ENCODE data around the gene SIX2. TPM values are rescaled to one million over a fixed set of nuclear protein-coding genes. Genes with fewer than 3 reads are reported as not detected.

The SIX2 gene
- total RNA-seq, 4 donors from 2014 or later, result 0.34 to 1.2 (median 0.60) TPM; not detected in 1

- Histone ChIP-seq H3K27me3 (no peaks in the 10 kb centered on the region), H3K9me3 (no peaks in the 10 kb centered on the region), H3K27ac (no peak overlapping the region), H3K4me3 (no peak overlapping the region), H3K4me1 (no peaks in the 10 kb centered on the region), H3K36me3 (no peaks in the 10 kb centered on the region)
- 96% methylated on average over 4 of the region's 4 CpGs for WGBS
- TF ChIP-seq EP300 (IDR thresholded peaks at IDR 0.05) (no peak), POLR2AphosphoS5 (IDR thresholded peaks at IDR 0.05) (no peak), POLR2A (IDR thresholded peaks at IDR 0.05) (no peak)
- TF ChIP-seq, protein P1, sequence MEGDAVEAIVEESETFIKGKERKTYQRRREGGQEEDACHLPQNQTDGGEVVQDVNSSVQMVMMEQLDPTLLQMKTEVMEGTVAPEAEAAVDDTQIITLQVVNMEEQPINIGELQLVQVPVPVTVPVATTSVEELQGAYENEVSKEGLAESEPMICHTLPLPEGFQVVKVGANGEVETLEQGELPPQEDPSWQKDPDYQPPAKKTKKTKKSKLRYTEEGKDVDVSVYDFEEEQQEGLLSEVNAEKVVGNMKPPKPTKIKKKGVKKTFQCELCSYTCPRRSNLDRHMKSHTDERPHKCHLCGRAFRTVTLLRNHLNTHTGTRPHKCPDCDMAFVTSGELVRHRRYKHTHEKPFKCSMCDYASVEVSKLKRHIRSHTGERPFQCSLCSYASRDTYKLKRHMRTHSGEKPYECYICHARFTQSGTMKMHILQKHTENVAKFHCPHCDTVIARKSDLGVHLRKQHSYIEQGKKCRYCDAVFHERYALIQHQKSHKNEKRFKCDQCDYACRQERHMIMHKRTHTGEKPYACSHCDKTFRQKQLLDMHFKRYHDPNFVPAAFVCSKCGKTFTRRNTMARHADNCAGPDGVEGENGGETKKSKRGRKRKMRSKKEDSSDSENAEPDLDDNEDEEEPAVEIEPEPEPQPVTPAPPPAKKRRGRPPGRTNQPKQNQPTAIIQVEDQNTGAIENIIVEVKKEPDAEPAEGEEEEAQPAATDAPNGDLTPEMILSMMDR (IDR thresholded peaks at IDR 0.05), result no peak
- no peak for DNase-seq (ENCODE audit: low spot score in 2 of 2)
Observed at GRCh38 chr2:45047301-45047700, 38.0 kb upstream of the SIX2 start.

DNA sequence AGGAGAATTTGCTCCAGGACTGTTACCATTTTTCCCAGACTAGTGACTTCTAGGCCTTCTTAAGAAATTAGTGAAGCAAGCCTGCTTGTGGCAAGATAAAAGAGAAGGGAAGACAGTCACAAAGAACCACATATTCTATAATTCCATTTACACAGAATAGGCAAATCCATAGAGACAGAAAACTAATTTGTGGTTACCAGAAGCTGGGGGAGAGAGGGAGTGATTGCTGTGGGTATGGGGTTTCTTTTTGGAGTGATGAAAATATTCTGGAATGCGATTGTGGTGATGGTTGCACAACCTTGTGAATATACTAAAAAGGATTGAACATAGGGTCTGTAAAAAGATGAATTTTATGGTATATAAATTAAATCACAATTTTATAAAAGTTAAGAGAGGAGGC is 37.5 kb upstream of the SIX2 start:
- Histone ChIP-seq H3K27ac (no peak overlapping the region), H3K36me3 (no peaks in the 10 kb centered on the region), H3K27me3 (no peaks in the 10 kb centered on the region), H3K9me3 (no peaks in the 10 kb centered on the region), H3K4me3 (no peak overlapping the region), H3K4me1 (no peaks in the 10 kb centered on the region)
- TF ChIP-seq, protein P1 (IDR thresholded peaks at IDR 0.05), result no peak
- TF ChIP-seq EP300 (IDR thresholded peaks at IDR 0.05) (no peak), POLR2A (IDR thresholded peaks at IDR 0.05) (no peak), POLR2AphosphoS5 (IDR thresholded peaks at IDR 0.05) (no peak)
- DNase-seq (ENCODE audit: low spot score in 2 of 2), result no peak
- 83% methylated on average over 1 of the region's 1 CpG for WGBS

DNA sequence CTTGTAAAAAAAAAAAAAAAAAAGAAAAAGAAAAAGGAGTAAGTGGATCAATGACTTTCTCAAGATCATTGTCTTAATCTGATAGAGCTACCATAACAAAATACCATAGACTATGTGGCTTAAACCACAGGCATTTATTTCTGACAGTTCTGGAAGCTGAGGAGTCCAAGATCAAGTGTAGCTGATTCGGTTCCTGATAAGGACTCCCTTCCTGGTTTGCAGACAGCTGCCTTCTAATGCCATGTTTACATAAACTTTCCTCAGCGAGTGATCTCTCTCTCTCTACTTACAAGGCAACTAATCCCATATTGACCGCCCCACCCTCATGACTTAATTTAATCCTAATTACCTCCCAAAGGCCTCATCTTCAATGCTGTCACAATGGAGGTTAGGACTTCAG is 36.5 kb upstream of the SIX2 start:
- Histone ChIP-seq H3K27ac (no peak overlapping the region), H3K9me3 (no peaks in the 10 kb centered on the region), H3K4me1 (no peaks in the 10 kb centered on the region), H3K36me3 (no peaks in the 10 kb centered on the region), H3K27me3 (no peaks in the 10 kb centered on the region), H3K4me3 (no peak overlapping the region)
- DNase-seq (ENCODE audit: low spot score in 2 of 2), result no peak
- TF ChIP-seq POLR2AphosphoS5 (IDR thresholded peaks at IDR 0.05), result no peak
- TF ChIP-seq, protein P1 (IDR thresholded peaks at IDR 0.05), result no peak
- no peak for TF ChIP-seq EP300 (IDR thresholded peaks at IDR 0.05)
- TF ChIP-seq POLR2A (IDR thresholded peaks at IDR 0.05), result no peak
- 82% methylated on average over 3 of the region's 3 CpGs for WGBS

GRCh38 chr2:45044916-45045315 is 35.7 kb upstream of the SIX2 start:
- H3K27ac ChIP-seq, result no peak overlapping the region
- no peaks in the 10 kb centered on the region for H3K36me3 ChIP-seq
- H3K27me3 ChIP-seq, result no peaks in the 10 kb centered on the region
- H3K4me1 ChIP-seq, result no peaks in the 10 kb centered on the region
- no peak for DNase-seq (ENCODE audit: low spot score in 2 of 2)
- 83% methylated on average over 2 of the region's 2 CpGs for WGBS
- H3K9me3 ChIP-seq, result no peaks in the 10 kb centered on the region
- H3K4me3 ChIP-seq, result no peak overlapping the region
- no peak for TF ChIP-seq EP300 (IDR thresholded peaks at IDR 0.05)
- TF ChIP-seq POLR2AphosphoS5 (IDR thresholded peaks at IDR 0.05), result no peak
- TF ChIP-seq, protein P1 (IDR thresholded peaks at IDR 0.05), result no peak
- TF ChIP-seq POLR2A (IDR thresholded peaks at IDR 0.05), result no peak

DNA sequence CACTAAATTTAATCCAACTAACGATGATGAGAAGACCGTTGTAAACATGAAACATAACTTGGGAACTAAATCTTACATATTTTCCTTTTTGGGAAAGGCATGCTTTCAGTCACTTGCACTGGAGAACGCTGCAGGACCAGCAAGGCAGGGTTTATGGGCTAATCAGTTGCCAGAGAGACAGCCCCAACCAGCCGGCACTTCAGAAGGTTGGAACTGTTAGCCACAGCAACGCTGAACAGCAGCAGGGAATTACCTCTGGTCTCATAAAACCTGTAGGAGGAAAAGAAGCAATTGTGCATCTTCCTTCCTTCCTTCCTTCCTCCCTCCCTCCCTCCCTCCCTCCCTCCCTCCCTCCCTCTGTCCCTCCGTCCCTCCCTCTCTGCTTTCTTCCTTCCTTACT is 33.9 kb upstream of the SIX2 start:
- DNase-seq (ENCODE audit: low spot score in 2 of 2), result no peak
- no peaks in the 10 kb centered on the region for H3K9me3 ChIP-seq
- H3K4me1 ChIP-seq, result no peaks in the 10 kb centered on the region
- TF ChIP-seq, protein P1 (IDR thresholded peaks at IDR 0.05), result no peak
- TF ChIP-seq POLR2AphosphoS5 (IDR thresholded peaks at IDR 0.05) (no peak), EP300 (IDR thresholded peaks at IDR 0.05) (no peak), POLR2A (IDR thresholded peaks at IDR 0.05) (no peak)
- H3K27ac ChIP-seq, result no peak overlapping the region
- 29% methylated on average over 6 of the region's 6 CpGs for WGBS
- H3K4me3 ChIP-seq, result no peak overlapping the region
- H3K27me3 ChIP-seq, result no peaks in the 10 kb centered on the region
- no peaks in the 10 kb centered on the region for H3K36me3 ChIP-seq
